Measurements from ENCODE around the gene MYT1. TPM values are rescaled to one million over a fixed set of nuclear protein-coding genes. Genes with fewer than 3 reads are reported as not detected.

Gene MYT1
- total and polyA plus RNA-seq, 9 of the 15 experiments (the other 6 are each of a cell fraction or from before 2014, with no cell fraction given) = 0.02 to 0.12 (median 0.06) TPM; not detected in 4

GRCh38 chr20:64269604-64270411, 105.6 kb downstream of the MYT1 start:
- Histone ChIP-seq H2AFZ (ENCODE audit: low read depth, low read length) (no peak overlapping the region), H3K27ac (ENCODE audit: extremely low read depth, low read depth, low read length) (no peak overlapping the region), H3K79me2 (ENCODE audit: control insufficient read depth, insufficient read depth, low read length) (no peaks in the 10 kb centered on the region), H3K27me3 (ENCODE audit: control insufficient read depth in 2 of 2, insufficient read depth in 2 of 2, low read length in 2 of 2) (no peaks in the 10 kb centered on the region), H4K20me1 (replicated peaks; ENCODE audit: control insufficient read depth, insufficient read depth, low read length) (no peaks in the 10 kb centered on the region), H3K9me1 (ENCODE audit: control insufficient read depth, insufficient read depth, low read length) (no peaks in the 10 kb centered on the region), H3K36me3 (ENCODE audit: control insufficient read depth, insufficient read depth, low read length) (peaks cover 10% of the 10 kb centered on the region; the same call in 1 of the 3 replicates), H3K9me3 (replicated peaks; ENCODE audit: control insufficient read depth, insufficient read depth, low read depth, low read length) (peaks cover 14% of the 10 kb centered on the region), H3K4me1 (replicated peaks in 1 of 2; ENCODE audit: control insufficient read depth in 2 of 2, insufficient read depth in 2 of 2, low read length in 2 of 2) (peaks cover 0 to 8% of the 10 kb centered on the region in 2 experiments; a peak in 1 of 5 replicates), H3K9ac (ENCODE audit: insufficient read depth in 1 of 2, low read depth in 2 of 2, low read length in 2 of 2) (no peak overlapping the region), H3K4me2 (ENCODE audit: insufficient read depth, low read length) (no peak overlapping the region), H3K4me3 (no peak overlapping the region)
- ATAC-seq = no peak
- 0 out of 2 replicates have a peak, but pooled peaks have one; percentile 15 for TF ChIP-seq POLR2G (IDR thresholded peaks at IDR 0.05; ENCODE audit: low read depth, low read length)
- TF ChIP-seq NFIC (IDR thresholded peaks at IDR 0.05) = no peak
- peak; percentile 24; the same call in 1 of the 2 replicates for TF ChIP-seq RBFOX2 (IDR thresholded peaks at IDR 0.05; ENCODE audit: low read depth, low read length)
- TF ChIP-seq MAFK (IDR thresholded peaks at IDR 0.05; ENCODE audit: low read length) = no peak
- TF ChIP-seq ZNF263 (CRISPR knock-in tag; IDR thresholded peaks at IDR 0.05; ENCODE audit: borderline replicate concordance) = no peak
- WGBS (ENCODE audit: insufficient coverage, low coverage, missing lambda C conversion rate) = 95% methylated on average over 45 of the region's 53 CpGs
- in situ Hi-C loops (cut with MboI) = no loop called here
- BruUV-seq (replicated peaks) = no TSS peak
- intact Hi-C loops (cut with micrococcal nuclease) = no loop called here
- ChIA-PET POLR2A (no interaction called here), CTCF (ENCODE audit: low intra/inter-chr PET ratio) (no interaction called here)
- DNase-seq (ENCODE audit: extremely low read depth in 1 of 4, low spot score in 3 of 4) = no peak
- no peak for FAIRE-seq
